Cardiac fibroblast (primary cell): ENCODE measurements around the gene TENM4.

ENCODE experiments used
- DNase-seq, 2 donors: peaks; one replicate each; pipeline versions ENCODE4 v3.0.0 to v3.0.0-alpha.2; 2010; ENCODE audit warnings: low read depth in 2 of 2
- H3K4me3 ChIP-seq, 2 donors: replicated peaks in 1 of 2; 1 replicate in 1 of 2; 2 replicates in 1 of 2; pipeline ENCODE4 v1.5.1; 2011; ENCODE audit warnings: low read depth in 2 of 2, low read length in 2 of 2, mild to moderate bottlenecking in 2 of 2, moderate library complexity in 1 of 2
- CTCF ChIP-seq: IDR thresholded peaks from one replicate; pipeline ENCODE4 v1.5.1; 2011; ENCODE audit warnings: low read depth, mild to moderate bottlenecking, low read length, inconsistent platforms

The TENM4 gene

GRCh38 chr11:79415411-79415810 lies 25.4 kb downstream of the TENM4 start:
- DNase-seq, result peak in 1 of 2 donors; percentile 22

GRCh38 chr11:79414644-79415317 lies 26.0 kb downstream of the TENM4 start:
- no peak for TF ChIP-seq CTCF
- DNase-seq, result peak; percentile 71 to 75
- H3K4me3 ChIP-seq, result no peak overlapping the region

More at GRCh38 chr11:79415411-79415810, 25.4 kb downstream of the TENM4 start:
- no peak overlapping the region for H3K4me3 ChIP-seq
- no peak for TF ChIP-seq CTCF

- no peak overlapping the region for H3K4me3 ChIP-seq
- no peak for DNase-seq
- TF ChIP-seq CTCF, result no peak
Measured at GRCh38 chr11:79414041-79414440, 26.8 kb downstream of the TENM4 start.

- no peak overlapping the region for H3K4me3 ChIP-seq
- peak; percentile 87 to 90 for DNase-seq
- no peak for TF ChIP-seq CTCF
Measured at GRCh38 chr11:79413268-79413667, 27.6 kb downstream of the TENM4 start.

GRCh38 chr11:79412761-79413160 lies 28.1 kb downstream of the TENM4 start:
- H3K4me3 ChIP-seq, result no peak overlapping the region
- TF ChIP-seq CTCF, result no peak
- peak in 1 of 2 donors; percentile 55 for DNase-seq

- no peak for DNase-seq
Measured at GRCh38 chr11:79409330-79409729, 31.5 kb downstream of the TENM4 start.

More at GRCh38 chr11:79409330-79409729, 31.5 kb downstream of the TENM4 start:
- no peak overlapping the region for H3K4me3 ChIP-seq
- no peak for TF ChIP-seq CTCF
